HepG2 (cell line): ENCODE measurements around the gene ZDHHC18. TPM values are rescaled to one million over a fixed set of nuclear protein-coding genes. Genes with fewer than 3 reads are reported as not detected.

Experiments
- ARID3A ChIP-seq: IDR thresholded peaks from 2 replicates; pipeline ENCODE4 v1.6.1; 2012; ENCODE audit warnings: low read depth, low read length, improper control_type of control experiment
- MED1 ChIP-seq: sonication (generic); formaldehyde crosslinking; IDR thresholded peaks from 2 replicates; pipeline ENCODE4 v1.4.0; 2020; ENCODE audit warnings: missing genetic modification reagents
- MTA1 ChIP-seq: sonication (generic); formaldehyde crosslinking; IDR thresholded peaks from 2 replicates; pipeline ENCODE4 v1.4.0; 2020; ENCODE audit warnings: missing genetic modification reagents, mild to moderate bottlenecking, borderline replicate concordance
- NFIB ChIP-seq: sonication (generic); formaldehyde crosslinking; IDR thresholded peaks from 2 replicates; pipeline ENCODE4 v1.9.0; 2021; ENCODE audit warnings: missing genetic modification reagents, mild to moderate bottlenecking, borderline replicate concordance
- SALL1 ChIP-seq: sonication (generic); formaldehyde crosslinking; IDR thresholded peaks from 2 replicates; pipeline ENCODE4 v1.8.0; 2022; ENCODE audit warnings: mild to moderate bottlenecking, missing genetic modification reagents
- THAP9 ChIP-seq: sonication (generic); formaldehyde crosslinking; IDR thresholded peaks from 2 replicates; pipeline ENCODE4; 2020; ENCODE audit warnings: missing genetic modification reagents, mild to moderate bottlenecking, borderline replicate concordance
- YY1 ChIP-seq: IDR thresholded peaks from 2 replicates; pipeline ENCODE4 v1.6.1; 2011; ENCODE audit warnings: low read length, low read depth, moderate library complexity, mild to moderate bottlenecking; ENCODE audit not compliant: insufficient read depth, insufficient replicate concordance
- ZNF180 ChIP-seq: sonication (generic); formaldehyde crosslinking; IDR thresholded peaks from 2 replicates; pipeline ENCODE4 v1.4.0; 2020; ENCODE audit warnings: low read depth, missing genetic modification reagents, borderline replicate concordance
- ZNF224 ChIP-seq: sonication (generic); formaldehyde crosslinking; IDR thresholded peaks from 2 replicates; pipeline ENCODE4 v1.5.0; 2020; ENCODE audit warnings: mild to moderate bottlenecking, missing genetic modification reagents
- ZNF282 ChIP-seq: fragments of 450-650 bp; IDR thresholded peaks from 2 replicates; pipeline ENCODE4 v1.6.1; 2018; ENCODE audit not compliant: partially characterized antibody
- ZNF3 ChIP-seq: IDR thresholded peaks from 2 replicates; pipeline ENCODE4 v1.7.0; 2017; ENCODE audit warnings: inconsistent platforms
- ZNF33A ChIP-seq: sonication (generic); formaldehyde crosslinking; IDR thresholded peaks from 2 replicates; pipeline ENCODE4 v1.5.1; 2020; ENCODE audit warnings: missing genetic modification reagents, mild to moderate bottlenecking, moderate library complexity, borderline replicate concordance
- ZNF44 ChIP-seq: sonication (generic); formaldehyde crosslinking; IDR thresholded peaks from 2 replicates; pipeline ENCODE4 v1.5.1; 2020; ENCODE audit warnings: mild to moderate bottlenecking, missing genetic modification reagents
- ZNF576 ChIP-seq: sonication (generic); formaldehyde crosslinking; IDR thresholded peaks from 2 replicates; pipeline ENCODE4 v1.4.0; 2020; ENCODE audit warnings: mild to moderate bottlenecking, missing genetic modification reagents
- ZNF710 ChIP-seq: sonication (generic); formaldehyde crosslinking; IDR thresholded peaks from 2 replicates; pipeline ENCODE4 v1.5.0; 2020; ENCODE audit warnings: mild to moderate bottlenecking, missing genetic modification reagents, borderline replicate concordance
- ZNF740 ChIP-seq: sonication (generic); formaldehyde crosslinking; IDR thresholded peaks from 2 replicates; pipeline ENCODE4 v1.4.0; 2020; ENCODE audit warnings: missing genetic modification reagents
- polyA plus RNA-seq, 8 experiments: library from polyadenylated mRNA; depleted of rRNA in 3 of 8; stranded (reverse) in 7 of 8; unstranded in 1 of 8; fragments of >200 nt; fragmentation: Illumina TruSeq in 4 of 8; extraction: Trizol in 4 of 8; gene quantifications; 2 replicates each; pipeline versions ENCODE4 v1.2.1 to v1.2.3, GENCODE V29; 2011 to 2016; ENCODE audit warnings: low read depth in 4 of 8, missing spikeins in 1 of 8, mixed read lengths in 1 of 8; ENCODE audit not compliant: insufficient read depth in 1 of 8
- total RNA-seq, 5 experiments: library from RNA; depleted of rRNA; stranded (reverse); fragments of >200 nt; fragmentation: Illumina TruSeq; extraction: Trizol; gene quantifications; 2 replicates each; pipeline ENCODE4 v1.2.3, GENCODE V29; 2016; ENCODE audit warnings: low read depth in 1 of 5
- TF ChIP-seq, protein P1 (sequence below): sonication (generic); formaldehyde crosslinking; IDR thresholded peaks from 2 replicates; pipeline ENCODE4 v1.9.0; 2021; ENCODE audit warnings: missing genetic modification reagents, mild to moderate bottlenecking, borderline replicate concordance
- TF ChIP-seq, protein P2 (sequence below): sonication (generic); formaldehyde crosslinking; IDR thresholded peaks from 2 replicates; pipeline ENCODE4 v1.5.1; 2020; ENCODE audit warnings: missing genetic modification reagents, mild to moderate bottlenecking, borderline replicate concordance

The ZDHHC18 gene
- total and polyA plus RNA-seq, 2 of the 13 experiments (the other 11 are each of a cell fraction or from before 2014, with no cell fraction given) = 13.2 to 35.3 TPM

DNA sequence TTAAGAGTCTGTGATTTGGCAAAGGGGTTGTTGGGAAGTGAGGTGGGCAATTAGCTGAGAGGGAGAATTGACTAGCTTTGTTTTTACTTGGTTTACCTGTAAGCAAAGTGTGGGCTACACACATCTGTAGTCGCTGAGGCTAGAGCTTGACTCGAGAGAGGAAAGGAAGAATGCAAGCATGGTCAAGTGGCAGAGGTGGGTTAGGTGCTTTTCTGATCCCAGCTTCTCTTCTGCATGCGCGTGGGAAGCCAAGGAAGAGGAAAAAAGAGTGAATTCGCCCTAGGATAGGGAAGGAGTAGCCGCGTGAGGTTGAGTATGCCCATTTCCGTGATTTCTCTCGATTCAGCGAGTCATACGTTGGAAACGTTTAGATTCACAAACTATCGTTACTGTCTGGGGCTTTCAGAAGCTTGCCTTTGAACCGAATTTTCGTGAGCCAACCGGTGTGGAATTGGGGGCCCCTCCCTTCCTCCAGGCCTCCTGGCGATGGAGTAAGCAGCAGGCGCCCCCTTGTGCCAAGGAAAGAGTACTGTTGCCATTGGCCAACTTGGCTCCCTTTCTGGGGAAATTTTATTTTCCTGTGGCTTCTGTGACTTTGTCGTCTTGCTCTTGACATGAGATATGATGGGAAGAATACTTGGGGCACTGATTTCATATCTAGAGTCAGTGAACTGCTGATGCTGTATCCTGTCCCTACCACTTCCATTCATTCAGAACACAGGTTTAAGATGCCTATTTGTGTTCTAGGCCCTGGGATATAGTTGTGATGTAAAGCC, 37.5 kb upstream of the ZDHHC18 start (continued):
- TF ChIP-seq THAP9 (CRISPR knock-in tag) (no peak), ZNF224 (CRISPR knock-in tag) (no peak), MTA1 (CRISPR knock-in tag) (no peak), ZNF3 (CRISPR knock-in tag) (no peak), ZNF576 (CRISPR knock-in tag) (no peak), NFIB (CRISPR knock-in tag) (no peak), ZNF282 (no peak), ARID3A (0 out of 2 replicates have a peak, but pooled peaks have one; percentile 41), YY1 (no peak), ZNF180 (CRISPR knock-in tag) (no peak), ZNF33A (CRISPR knock-in tag) (no peak), MED1 (CRISPR knock-in tag) (0 out of 2 replicates have a peak, but pooled peaks have one; percentile 5), ZNF710 (peak; percentile 45; the same call in 1 of the 2 replicates), SALL1 (peak; percentile 62), ZNF44 (no peak), ZNF740 (CRISPR knock-in tag) (no peak)
- TF ChIP-seq, protein P1, sequence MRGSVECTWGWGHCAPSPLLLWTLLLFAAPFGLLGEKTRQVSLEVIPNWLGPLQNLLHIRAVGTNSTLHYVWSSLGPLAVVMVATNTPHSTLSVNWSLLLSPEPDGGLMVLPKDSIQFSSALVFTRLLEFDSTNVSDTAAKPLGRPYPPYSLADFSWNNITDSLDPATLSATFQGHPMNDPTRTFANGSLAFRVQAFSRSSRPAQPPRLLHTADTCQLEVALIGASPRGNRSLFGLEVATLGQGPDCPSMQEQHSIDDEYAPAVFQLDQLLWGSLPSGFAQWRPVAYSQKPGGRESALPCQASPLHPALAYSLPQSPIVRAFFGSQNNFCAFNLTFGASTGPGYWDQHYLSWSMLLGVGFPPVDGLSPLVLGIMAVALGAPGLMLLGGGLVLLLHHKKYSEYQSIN (CRISPR knock-in tag) = no peak
- TF ChIP-seq, protein P2, sequence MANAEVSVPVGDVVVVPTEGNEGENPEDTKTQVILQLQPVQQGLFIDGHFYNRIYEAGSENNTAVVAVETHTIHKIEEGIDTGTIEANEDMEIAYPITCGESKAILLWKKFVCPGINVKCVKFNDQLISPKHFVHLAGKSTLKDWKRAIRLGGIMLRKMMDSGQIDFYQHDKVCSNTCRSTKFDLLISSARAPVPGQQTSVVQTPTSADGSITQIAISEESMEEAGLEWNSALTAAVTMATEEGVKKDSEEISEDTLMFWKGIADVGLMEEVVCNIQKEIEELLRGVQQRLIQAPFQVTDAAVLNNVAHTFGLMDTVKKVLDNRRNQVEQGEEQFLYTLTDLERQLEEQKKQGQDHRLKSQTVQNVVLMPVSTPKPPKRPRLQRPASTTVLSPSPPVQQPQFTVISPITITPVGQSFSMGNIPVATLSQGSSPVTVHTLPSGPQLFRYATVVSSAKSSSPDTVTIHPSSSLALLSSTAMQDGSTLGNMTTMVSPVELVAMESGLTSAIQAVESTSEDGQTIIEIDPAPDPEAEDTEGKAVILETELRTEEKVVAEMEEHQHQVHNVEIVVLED = no peak
